Suprapubic skin (tissue), 3 donors: Measurements from ENCODE around the gene TSC22D3.

Experiments used
- CTCF ChIP-seq, 2 donors: fragments of 200-600 bp in 1 of 2; fragments of 450-650 bp in 1 of 2; sonication (generic) in 1 of 2; IDR thresholded peaks; one replicate each; pipeline ENCODE4 v1.5.1; 2016 to 2019; ENCODE audit warnings: antibody characterized with exemption in 2 of 2, mild to moderate bottlenecking in 1 of 2, moderate library complexity in 1 of 2
- POLR2A ChIP-seq, 2 donors: fragments of 450-650 bp; IDR thresholded peaks; one replicate each; pipeline ENCODE4 v1.6.1; 2017; ENCODE audit warnings: antibody characterized with exemption in 2 of 2, mild to moderate bottlenecking in 2 of 2, moderate library complexity in 2 of 2

GRCh38 chrX:107742700-107743191 is 32.8 kb downstream of the TSC22D3 start:
- TF ChIP-seq CTCF (IDR thresholded peaks at IDR 0.05) (no peak), POLR2A (IDR thresholded peaks at IDR 0.05) (no peak)
